ENCODE measurements around the gene HCN2. TPM values are rescaled to one million over a fixed set of nuclear protein-coding genes. Genes with fewer than 3 reads are reported as not detected.

Gene HCN2
- total and polyA plus RNA-seq, 2 of the 13 experiments (the other 11 are each of a cell fraction or from before 2014, with no cell fraction given): 0.01 TPM; not detected in 1

GRCh38 chr19:584240-585001 lies 5.3 kb upstream of the HCN2 start (continued):
- peak; percentile 55 for TF ChIP-seq UBTF (CRISPR knock-in tag; IDR thresholded peaks at IDR 0.05)
- peak; percentile 50; the same call in 1 of the 2 replicates for TF ChIP-seq ZNF740 (CRISPR knock-in tag; IDR thresholded peaks at IDR 0.05)
- TF ChIP-seq CBFB (CRISPR knock-in tag; IDR thresholded peaks at IDR 0.05): 0 out of 2 replicates have a peak, but pooled peaks have one; percentile 49
- peak; percentile 63; the same call in 1 of the 2 replicates for TF ChIP-seq ZNF710 (CRISPR knock-in tag; IDR thresholded peaks at IDR 0.05; ENCODE audit: borderline replicate concordance)
- TF ChIP-seq ZNF350 (CRISPR knock-in tag; IDR thresholded peaks at IDR 0.05; ENCODE audit: borderline replicate concordance, low read depth): peak; percentile 32; the same call in 1 of the 2 replicates
- TF ChIP-seq SP1 (IDR thresholded peaks at IDR 0.05): no peak
- TF ChIP-seq SP1 (CRISPR knock-in tag; IDR thresholded peaks at IDR 0.05): peak; percentile 56; the same call in 1 of the 2 replicates
- no peak for TF ChIP-seq POGK (CRISPR knock-in tag; conservative IDR thresholded peaks at IDR 0.05)
- TF ChIP-seq ZNF570 (CRISPR knock-in tag; IDR thresholded peaks at IDR 0.05; ENCODE audit: borderline replicate concordance): no peak
- peak; percentile 55; the same call in 1 of the 2 replicates for TF ChIP-seq ZXDC (CRISPR knock-in tag; IDR thresholded peaks at IDR 0.05)
- TF ChIP-seq ARID4A (CRISPR knock-in tag; IDR thresholded peaks at IDR 0.05; ENCODE audit: borderline replicate concordance): peak; percentile 48; the same call in 1 of the 2 replicates

Data from HepG2 (cell line).